HTERT RPE-1 (cell line): ENCODE results near the gene PDE6B.
"Not testable (repeated sequence)": the region's sequence is repeated elsewhere in the genome, so short reads cannot be mapped to it uniquely, and the experiment has no call there.

Experiments used
- in situ Hi-C: fragments of 300-500 bp; cut with MboI; formaldehyde crosslinking; loops from 4 replicates; pipeline ENCODE4 v1.14.3; 2020; ENCODE audit warnings: low sequenced_read_pairs

The PDE6B gene

GRCh38 chr4:681736-682451, 56.5 kb downstream of the PDE6B start:
- in situ Hi-C loops: no loop called here

- in situ Hi-C loops: no loop called here
These were observed 57.3 kb downstream of the PDE6B start for GRCh38 chr4:682490-683172.

- in situ Hi-C loops: no loop called here
These were observed 58.0 kb downstream of the PDE6B start for GRCh38 chr4:683247-683897.

- in situ Hi-C loops: no loop called here
These were observed 58.7 kb downstream of the PDE6B start for GRCh38 chr4:683982-684622.

- in situ Hi-C loops: no loop called here
These were observed 59.4 kb downstream of the PDE6B start for GRCh38 chr4:684623-685327.

GRCh38 chr4:685679-686412, 60.5 kb downstream of the PDE6B start:
- in situ Hi-C loops: no loop called here

GRCh38 chr4:686413-687040, 61.2 kb downstream of the PDE6B start:
- in situ Hi-C loops: no loop called here

GRCh38 chr4:687048-687970, 61.9 kb downstream of the PDE6B start:
- in situ Hi-C loops: no loop called here

- in situ Hi-C loops: no loop called here
These were observed 62.8 kb downstream of the PDE6B start for GRCh38 chr4:687971-688853.

GRCh38 chr4:688854-689681, 63.7 kb downstream of the PDE6B start, which contains the start of gene SLC49A3:
SLC49A3 (minus strand) TSS chr4:689151; CDS start chr4:689127, 24 bp downstream.
- in situ Hi-C loops: no loop called here

GRCh38 chr4:689723-690122, 64.3 kb downstream of the PDE6B start:
- in situ Hi-C loops: no loop called here

- in situ Hi-C loops: no loop called here
These were observed 67.6 kb downstream of the PDE6B start for GRCh38 chr4:692771-693554.

- in situ Hi-C loops: not testable (repeated sequence)
These were observed 69.1 kb downstream of the PDE6B start for GRCh38 chr4:694341-694940.

- in situ Hi-C loops: no loop called here
These were observed 74.6 kb downstream of the PDE6B start for GRCh38 chr4:699816-700580.
